Keratinocyte (primary cell): ENCODE data around the gene ZC3H12C. TPM values are rescaled to one million over a fixed set of nuclear protein-coding genes. Genes with fewer than 3 reads are reported as not detected.

ENCODE experiments used
- DNase-seq: peaks from one replicate; pipeline ENCODE4 v3.0.0-alpha.2; 2011; ENCODE audit warnings: low read depth, missing footprints, low spot score
- FAIRE-seq: peaks from 2 replicates; lab custom pipeline; 2011; peaks lifted over from hg19 to GRCh38; lab: Jason Lieb, UNC
- H2AFZ ChIP-seq: 2 replicates; pipeline ENCODE4 v1.6.0; 2012; ENCODE audit warnings: low read length, control low read depth, inconsistent platforms; ENCODE audit not compliant: control insufficient read depth
- H3K27ac ChIP-seq: 2 replicates; pipeline ENCODE4 v1.5.1; 2011; ENCODE audit warnings: low read length; ENCODE audit not compliant: control insufficient read depth, insufficient read depth
- H3K27me3 ChIP-seq: 3 replicates; pipeline ENCODE4 v1.6.0; 2011; ENCODE audit warnings: low read length; ENCODE audit not compliant: control insufficient read depth, insufficient read depth; ENCODE audit errors: extremely low read depth
- H3K36me3 ChIP-seq, 2 experiments: 2 replicates in 1 of 2; 3 replicates in 1 of 2; pipeline ENCODE4 v1.5.1; 2011; ENCODE audit warnings: low read length in 2 of 2, mild to moderate bottlenecking in 1 of 2; ENCODE audit not compliant: control insufficient read depth in 2 of 2, insufficient read depth in 2 of 2; ENCODE audit errors: extremely low read depth in 1 of 2
- H3K4me1 ChIP-seq: 3 replicates; pipeline ENCODE4 v1.5.1; 2011; ENCODE audit warnings: low read length; ENCODE audit not compliant: control insufficient read depth, insufficient read depth; ENCODE audit errors: extremely low read depth
- H3K4me2 ChIP-seq: 3 replicates; pipeline ENCODE4 v1.6.0; 2011; ENCODE audit warnings: low read depth, low read length; ENCODE audit not compliant: control insufficient read depth, insufficient read depth; ENCODE audit errors: extremely low read depth
- H3K4me3 ChIP-seq, 3 experiments: fragments of 200-600 bp in 1 of 3; sonication (generic) in 1 of 3; 2 replicates in 2 of 3; 3 replicates in 1 of 3; pipeline ENCODE4 v1.5.1; 2011 to 2016; ENCODE audit warnings: low read length in 3 of 3, mild to moderate bottlenecking in 3 of 3, control low read depth in 2 of 3, inconsistent platforms in 1 of 3, low read depth in 1 of 3, mixed read lengths in 1 of 3, mixed run types in 1 of 3, moderate library complexity in 1 of 3; ENCODE audit not compliant: control insufficient read depth in 2 of 3, insufficient read depth in 2 of 3; ENCODE audit errors: extremely low read depth in 1 of 3
- H3K79me2 ChIP-seq: 2 replicates; pipeline ENCODE4 v1.6.0; 2012; ENCODE audit warnings: low read length; ENCODE audit not compliant: control insufficient read depth, insufficient read depth
- H3K9ac ChIP-seq: 3 replicates; pipeline ENCODE4 v1.6.0; 2011; ENCODE audit warnings: low read length; ENCODE audit not compliant: control insufficient read depth, insufficient read depth; ENCODE audit errors: extremely low read depth
- H3K9me1 ChIP-seq: 3 replicates; pipeline ENCODE4 v1.6.0; 2011; ENCODE audit warnings: low read length; ENCODE audit not compliant: control insufficient read depth, insufficient read depth; ENCODE audit errors: extremely low read depth
- H3K9me3 ChIP-seq: 2 replicates; pipeline ENCODE4 v1.5.1; 2012; ENCODE audit warnings: low read depth, low read length; ENCODE audit not compliant: control insufficient read depth
- H4K20me1 ChIP-seq: 3 replicates; pipeline ENCODE4 v1.6.0; 2011; ENCODE audit warnings: low read length; ENCODE audit not compliant: control insufficient read depth, insufficient read depth; ENCODE audit errors: extremely low read depth
- CTCF ChIP-seq, 3 experiments: IDR thresholded peaks in 1 of 3; conservative IDR thresholded peaks in 1 of 3; optimal IDR thresholded peaks in 1 of 3; 2 replicates in 2 of 3; 3 replicates in 1 of 3; pipeline versions ENCODE3 to v1.5.1; 2011; ENCODE audit warnings: low read length in 3 of 3, mild to moderate bottlenecking in 3 of 3, moderate library complexity in 2 of 3, control low read depth in 1 of 3, inconsistent platforms in 1 of 3; ENCODE audit not compliant: insufficient read depth in 2 of 3; ENCODE audit errors: extremely low read depth in 1 of 3
- EZH2 ChIP-seq: IDR thresholded peaks from one replicate; pipeline ENCODE4 v1.6.1; 2012; ENCODE audit warnings: inconsistent platforms, mild to moderate bottlenecking, low read length, moderate library complexity
- dilution Hi-C: fragments of 300-500 bp; cut with MboI; formaldehyde crosslinking; loops from one replicate; pipeline ENCODE4 v1.7.0; 2020; ENCODE audit warnings: low sequenced_read_pairs; ENCODE audit not compliant: extremely low pct_ligation_motif_present
- polyA plus RNA-seq, 5 experiments: library from polyadenylated mRNA; depleted of rRNA in 3 of 5; stranded (reverse) in 3 of 5; stranded (forward) in 1 of 5; unstranded in 1 of 5; fragments of >200 nt; gene quantifications; 1 replicate in 1 of 5; 2 replicates in 3 of 5; 3 replicates in 1 of 5; pipeline versions ENCODE4 v1.2.1 to v1.2.3, GENCODE V29; 2011 to 2012; ENCODE audit warnings: missing spikeins in 2 of 5, low read depth in 1 of 5, low replicate concordance in 1 of 5

The ZC3H12C gene
- polyA plus RNA-seq, 1 donor (not counting 4 experiments of a cell fraction or from before 2014, with no cell fraction given) = 13.9 TPM

- H2AFZ ChIP-seq = peak overlapping the region; percentile 24
- TF ChIP-seq EZH2 = no peak
- TF ChIP-seq CTCF (optimal IDR thresholded peaks at IDR 0.05 in 1 of 3, IDR thresholded peaks at IDR 0.05 in 1 of 3, conservative IDR thresholded peaks at IDR 0.05 in 1 of 3; ENCODE audit: extremely low read depth in 1 of 3, insufficient read depth in 2 of 3, low read length in 3 of 3) = no peak
- dilution Hi-C loops = no loop called here
- H3K36me3 ChIP-seq = no peaks in the 10 kb centered on the region
- peaks cover 36% of the 10 kb centered on the region for H3K4me1 ChIP-seq
- H3K27ac ChIP-seq = peak overlapping the region; percentile 87
- H3K9me3 ChIP-seq = peaks cover 2% of the 10 kb centered on the region
- H3K27me3 ChIP-seq = no peaks in the 10 kb centered on the region
- H3K4me3 ChIP-seq = no peak overlapping the region
- no peak overlapping the region for H3K9ac ChIP-seq
- DNase-seq = no peak
- no peaks in the 10 kb centered on the region for H3K79me2 ChIP-seq
- peak overlapping the region; percentile 40 for H3K4me2 ChIP-seq
- no peaks in the 10 kb centered on the region for H3K9me1 ChIP-seq
- FAIRE-seq = no peak
- no peaks in the 10 kb centered on the region for H4K20me1 ChIP-seq
Measured at GRCh38 chr11:110075105-110075846, 17.9 kb upstream of the ZC3H12C start.

- TF ChIP-seq CTCF (optimal IDR thresholded peaks at IDR 0.05 in 1 of 3, IDR thresholded peaks at IDR 0.05 in 1 of 3, conservative IDR thresholded peaks at IDR 0.05 in 1 of 3; ENCODE audit: extremely low read depth in 1 of 3, insufficient read depth in 2 of 3, low read length in 3 of 3) = no peak
- no peak for TF ChIP-seq EZH2
- H3K27me3 ChIP-seq = no peaks in the 10 kb centered on the region
- H3K79me2 ChIP-seq = no peaks in the 10 kb centered on the region
- H3K27ac ChIP-seq = peak overlapping the region; percentile 87
- peaks cover 2% of the 10 kb centered on the region for H3K9me3 ChIP-seq
- H3K4me3 ChIP-seq = no peak overlapping the region
- H3K4me1 ChIP-seq = peaks cover 32% of the 10 kb centered on the region
- no peaks in the 10 kb centered on the region for H3K36me3 ChIP-seq
- no peaks in the 10 kb centered on the region for H3K9me1 ChIP-seq
- dilution Hi-C loops = no loop called here
- H3K9ac ChIP-seq = peak overlapping the region; percentile 62
- H3K4me2 ChIP-seq = peak overlapping the region; percentile 40
- H2AFZ ChIP-seq = no peak overlapping the region
- FAIRE-seq (no peak), DNase-seq (no peak)
- H4K20me1 ChIP-seq = no peaks in the 10 kb centered on the region
Measured at GRCh38 chr11:110075847-110076208, 17.4 kb upstream of the ZC3H12C start.
